Putamen (tissue), 1 donor: ENCODE results near the gene MKRN3.

Experiments used
- DNase-seq: peaks from one replicate; pipeline ENCODE4 v3.0.0-alpha.2; 2016; ENCODE audit warnings: low spot score

Gene MKRN3

GRCh38 chr15:23565395-23566070, at the start of gene MKRN3:
TSS of gene MKRN3 (plus strand) at chr15:23565674. CDS start at chr15:23565783, 109 bp downstream.
- DNase-seq: peak; percentile 79

GRCh38 chr15:23516866-23517265, 48.6 kb upstream of the MKRN3 start:
- peak; percentile 50 for DNase-seq

- peak; percentile 13 for DNase-seq
These were observed 47.4 kb upstream of the MKRN3 start for GRCh38 chr15:23518104-23518503.

- no peak for DNase-seq
These were observed 40.7 kb upstream of the MKRN3 start for GRCh38 chr15:23524816-23525215.

- DNase-seq: no peak
These were observed 35.6 kb upstream of the MKRN3 start for GRCh38 chr15:23529891-23530290.

DNA sequence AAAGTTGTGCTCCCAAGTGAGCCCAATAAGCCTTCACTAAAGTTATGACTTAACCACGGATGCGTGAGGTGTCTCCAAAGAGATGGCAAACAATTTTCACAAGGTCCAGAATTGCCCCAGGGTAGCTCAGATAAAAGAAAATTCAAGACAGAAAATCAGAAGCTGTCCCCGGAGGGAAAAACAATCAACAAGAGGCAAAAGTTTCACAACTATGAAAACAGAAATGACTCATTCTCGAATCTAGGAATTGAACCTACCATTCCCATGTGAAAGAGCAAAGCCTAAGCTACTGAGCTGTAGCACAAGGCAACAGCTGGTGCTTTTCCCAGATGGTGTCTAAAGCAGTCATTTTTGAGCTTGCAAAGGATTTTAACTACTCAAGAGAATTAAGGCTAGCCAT, 33.5 kb upstream of the MKRN3 start:
- DNase-seq: no peak

DNA sequence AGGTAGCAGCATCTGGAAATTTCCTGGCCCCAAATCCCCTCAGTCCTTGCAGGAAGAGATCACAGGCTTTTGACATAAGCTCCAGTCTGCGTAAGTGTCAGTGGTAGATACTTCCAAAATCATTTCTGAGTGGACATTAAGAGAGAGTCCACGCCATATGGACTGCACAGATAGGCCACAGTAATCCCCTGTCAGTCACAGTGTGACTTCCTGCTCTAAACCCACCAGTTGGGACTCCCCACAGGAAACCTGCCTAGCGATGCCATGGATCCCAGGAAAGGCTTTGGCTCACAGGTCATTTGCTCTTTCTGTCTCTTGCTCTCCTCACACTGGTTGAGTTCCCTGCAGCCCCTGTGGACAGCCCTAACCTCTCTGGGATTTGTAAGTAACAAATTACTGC, 28.8 kb upstream of the MKRN3 start:
- DNase-seq: no peak

- DNase-seq: no peak
These were observed 26.8 kb upstream of the MKRN3 start for GRCh38 chr15:23538648-23539047.

DNA sequence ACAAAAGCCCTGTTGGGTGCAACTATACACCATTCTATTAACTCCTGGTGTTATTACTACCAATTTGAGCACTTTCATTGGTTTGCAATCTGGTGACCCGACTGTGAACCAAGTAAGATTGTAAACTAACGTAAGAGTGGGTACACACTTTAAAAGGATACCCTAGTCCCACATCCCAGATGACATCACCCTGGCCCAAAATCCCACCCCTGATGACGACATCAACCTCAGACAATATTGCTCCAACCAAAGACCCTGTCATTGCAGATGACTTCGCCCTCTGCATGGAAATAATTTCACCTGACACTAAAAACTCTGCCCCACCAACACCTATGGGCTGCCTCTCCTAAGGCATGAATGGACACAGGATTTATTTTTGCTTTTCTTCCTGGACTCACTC, 25.6 kb upstream of the MKRN3 start:
- no peak for DNase-seq

GRCh38 chr15:23546158-23546557, 19.3 kb upstream of the MKRN3 start:
- no peak for DNase-seq

GRCh38 chr15:23548071-23548470, 17.4 kb upstream of the MKRN3 start:
- no peak for DNase-seq

- DNase-seq: no peak
These were observed 3.6 kb upstream of the MKRN3 start for GRCh38 chr15:23561914-23562313.

DNA sequence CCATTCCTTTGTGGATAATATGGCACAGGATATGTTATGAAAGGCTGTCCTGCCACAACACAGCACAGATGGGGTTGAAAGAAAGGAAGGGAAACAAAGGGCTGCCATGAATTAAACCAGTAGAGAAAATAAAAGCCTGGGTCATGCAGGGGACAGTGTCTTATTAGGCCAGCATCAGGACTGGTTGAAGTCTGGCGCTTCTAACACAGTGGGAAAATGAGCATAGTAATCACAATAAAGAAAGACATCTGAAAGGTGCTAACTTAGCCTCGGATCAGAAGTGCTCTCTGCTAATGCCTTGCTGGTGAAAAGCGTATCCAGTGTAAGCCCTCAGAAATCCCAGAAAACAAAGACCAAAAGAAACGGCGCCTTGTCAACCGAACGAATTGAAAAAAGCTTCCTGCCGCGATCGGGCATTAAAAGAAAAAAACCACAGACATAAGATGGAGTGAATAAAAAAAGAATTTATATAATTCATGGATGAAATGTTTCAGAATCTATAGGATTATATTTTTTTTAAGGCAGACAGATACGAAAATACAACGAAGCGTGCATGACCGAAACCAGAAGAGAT, 566 bp upstream of the MKRN3 start:
- DNase-seq: no peak

DNA sequence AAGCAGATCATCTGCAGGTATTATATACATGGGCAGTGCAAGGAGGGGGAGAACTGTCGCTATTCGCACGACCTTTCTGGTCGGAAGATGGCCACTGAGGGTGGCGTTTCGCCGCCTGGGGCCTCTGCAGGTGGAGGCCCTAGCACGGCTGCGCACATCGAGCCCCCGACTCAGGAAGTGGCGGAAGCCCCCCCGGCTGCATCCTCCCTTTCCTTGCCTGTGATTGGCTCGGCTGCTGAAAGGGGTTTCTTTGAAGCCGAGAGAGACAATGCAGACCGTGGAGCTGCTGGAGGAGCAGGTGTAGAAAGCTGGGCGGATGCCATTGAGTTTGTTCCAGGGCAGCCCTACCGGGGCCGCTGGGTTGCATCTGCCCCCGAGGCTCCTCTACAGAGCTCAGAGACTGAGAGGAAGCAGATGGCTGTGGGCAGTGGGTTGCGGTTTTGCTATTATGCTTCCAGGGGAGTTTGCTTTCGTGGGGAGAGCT, 639 bp downstream of the MKRN3 start:
- peak; percentile 34 for DNase-seq

DNA sequence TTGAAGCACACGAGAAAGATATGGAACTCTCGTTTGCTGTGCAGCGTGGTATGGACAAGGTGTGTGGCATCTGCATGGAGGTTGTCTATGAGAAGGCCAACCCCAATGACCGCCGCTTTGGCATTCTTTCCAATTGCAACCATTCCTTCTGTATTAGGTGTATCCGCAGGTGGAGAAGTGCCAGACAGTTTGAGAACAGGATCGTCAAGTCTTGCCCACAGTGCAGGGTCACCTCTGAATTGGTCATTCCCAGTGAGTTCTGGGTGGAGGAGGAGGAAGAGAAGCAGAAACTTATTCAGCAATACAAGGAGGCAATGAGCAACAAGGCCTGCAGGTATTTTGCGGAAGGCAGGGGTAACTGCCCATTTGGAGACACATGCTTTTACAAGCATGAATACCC, 1.2 kb downstream of the MKRN3 start:
- no peak for DNase-seq

DNA sequence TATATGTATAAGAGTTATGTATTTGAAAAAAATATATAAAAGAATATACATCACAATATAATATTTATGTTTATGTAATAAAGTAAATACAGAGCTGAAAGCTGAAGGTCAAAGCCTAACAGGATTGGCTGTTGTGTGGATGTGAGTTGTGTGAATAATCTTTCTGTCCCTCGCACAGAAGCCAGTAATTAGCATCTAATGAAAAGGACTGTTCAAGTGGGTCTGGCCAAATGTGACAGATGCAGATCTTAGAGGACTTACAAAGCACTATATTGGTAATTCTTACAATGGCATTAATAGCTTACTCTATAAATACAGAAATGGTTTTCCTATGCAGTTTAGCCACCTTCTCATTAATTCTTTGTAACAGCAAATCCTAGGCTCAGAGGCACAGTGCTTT, 2.4 kb downstream of the MKRN3 start:
- DNase-seq: peak; percentile 79

DNA sequence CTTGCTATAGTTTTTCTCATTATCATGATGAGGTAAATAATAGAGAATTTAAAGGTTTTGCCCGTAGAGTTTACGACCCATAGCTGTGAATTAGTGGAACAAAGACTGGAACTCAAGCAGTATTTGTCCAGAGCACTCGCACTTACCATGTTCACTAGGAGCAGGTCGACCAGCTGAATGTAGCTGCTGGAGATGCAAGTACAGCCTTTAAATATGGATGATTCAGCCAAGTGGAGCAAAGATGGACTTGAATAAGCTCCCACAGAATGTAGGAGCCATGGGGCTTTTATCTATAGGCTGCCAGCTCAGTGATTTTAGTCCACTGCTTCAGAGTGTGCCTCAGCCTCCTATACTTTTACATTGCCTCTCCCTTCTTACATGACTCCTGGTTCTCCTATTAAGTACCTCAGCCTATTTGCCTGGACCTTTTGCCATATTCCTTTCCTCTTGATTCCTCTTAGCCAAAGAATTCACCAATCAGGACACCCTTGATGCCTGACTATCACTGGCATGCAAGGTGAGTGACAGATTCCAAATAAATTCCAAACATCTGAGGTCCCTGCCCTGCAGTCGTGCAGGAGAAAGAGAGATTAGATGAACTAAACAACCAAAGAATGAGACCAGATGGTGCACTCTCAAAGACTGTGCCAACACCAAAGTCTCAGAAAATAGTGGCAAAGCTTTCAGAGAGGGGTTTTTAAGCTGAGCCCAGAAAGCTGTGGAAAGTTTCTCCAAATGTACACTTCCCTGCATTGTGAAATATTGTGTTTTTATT, 3.9 kb downstream of the MKRN3 start:
- DNase-seq: no peak

DNA sequence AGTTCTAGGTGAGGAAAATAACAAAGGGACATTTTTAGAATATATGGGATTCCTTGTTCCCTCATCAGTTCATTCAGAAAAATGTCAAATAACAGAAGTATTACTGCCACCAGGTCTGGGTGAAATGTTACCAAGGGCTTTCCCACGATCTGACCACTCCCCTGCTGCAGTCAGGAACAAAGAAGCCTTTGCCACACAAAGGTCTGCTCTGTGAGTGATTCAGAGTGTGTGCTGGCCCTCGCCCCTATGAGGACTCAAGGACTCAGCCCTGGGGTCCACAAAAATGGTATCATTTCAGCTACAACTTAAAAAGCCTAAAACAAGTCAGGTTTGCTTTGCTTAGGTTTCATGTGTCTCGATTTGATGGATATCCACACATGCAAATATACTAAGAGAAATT, 5.0 kb downstream of the MKRN3 start:
- peak; percentile 39 for DNase-seq

DNA sequence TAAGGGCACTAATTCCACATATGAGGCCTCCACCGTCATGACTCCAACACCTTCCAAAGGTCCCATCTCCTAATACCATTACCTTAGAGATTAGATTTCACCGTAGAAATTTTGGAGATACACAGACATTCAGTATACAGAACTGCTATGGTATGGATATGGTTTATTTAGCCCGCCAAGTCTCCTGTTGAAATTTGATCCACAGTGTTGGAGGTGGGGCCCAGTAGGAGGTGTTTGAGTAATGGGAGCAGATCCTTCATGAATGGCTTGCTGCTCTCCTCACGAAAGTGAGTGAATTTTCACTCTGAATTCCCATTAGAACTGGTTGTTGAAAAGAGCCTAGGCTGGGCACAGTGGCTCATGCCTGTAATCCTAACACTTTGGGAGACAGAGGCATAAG, 7.4 kb downstream of the MKRN3 start:
- DNase-seq: no peak

- no peak for DNase-seq
These were observed 9.3 kb downstream of the MKRN3 start for GRCh38 chr15:23574742-23575141.

DNA sequence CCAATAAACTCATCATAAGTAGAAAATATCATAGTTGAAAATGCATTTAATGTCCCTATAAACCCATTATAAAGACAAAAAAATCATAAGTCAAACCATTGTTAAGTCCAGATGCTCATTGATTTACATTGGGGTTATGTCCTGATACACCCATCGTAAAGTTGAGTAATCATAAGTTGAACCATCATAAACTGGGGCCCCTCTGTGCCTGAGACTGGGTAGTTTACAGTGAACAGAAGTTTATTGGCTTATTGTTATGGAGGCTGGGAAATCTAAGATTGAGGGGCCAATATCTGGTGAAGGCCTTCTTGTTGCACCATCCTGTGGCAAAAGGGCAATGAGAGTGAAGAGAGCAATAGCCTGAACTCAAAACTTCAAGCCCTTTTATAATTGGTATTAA, 10.6 kb downstream of the MKRN3 start:
- no peak for DNase-seq

GRCh38 chr15:23578521-23579150, 13.2 kb downstream of the MKRN3 start:
- DNase-seq: no peak

GRCh38 chr15:23588268-23588667, 22.8 kb downstream of the MKRN3 start:
- no peak for DNase-seq
